Tibial nerve (tissue), 3 donors: ENCODE measurements around the gene GPC3.

ENCODE experiments used
- CTCF ChIP-seq, 5 experiments: fragments of 200-600 bp in 3 of 5; fragments of 450-650 bp in 2 of 5; sonication (generic) in 3 of 5; IDR thresholded peaks; one replicate each; pipeline ENCODE4 v1.5.1; 2016 to 2019; ENCODE audit warnings: antibody characterized with exemption in 5 of 5, mild to moderate bottlenecking in 3 of 5, moderate library complexity in 2 of 5
- POLR2A ChIP-seq, 2 donors: fragments of 450-650 bp; IDR thresholded peaks; one replicate each; pipeline ENCODE4 v1.6.1; 2017; ENCODE audit warnings: antibody characterized with exemption in 2 of 2, mild to moderate bottlenecking in 2 of 2, moderate library complexity in 2 of 2

- TF ChIP-seq CTCF (IDR thresholded peaks at IDR 0.05) = no peak
- TF ChIP-seq POLR2A (IDR thresholded peaks at IDR 0.05) = no peak
Measured at GRCh38 chrX:133633162-133633561, 352.2 kb downstream of the GPC3 start.
